AG10803 (cell line): Measurements from ENCODE around the gene GMDS.

Experiments
- DNase-seq: peaks from one replicate; pipeline ENCODE4 v3.0.0; 2010; ENCODE audit warnings: low read depth
- H3K4me3 ChIP-seq: 2 replicates; pipeline ENCODE4 v1.5.1; 2011; ENCODE audit warnings: mild to moderate bottlenecking, low read length, control low read depth
- CTCF ChIP-seq: conservative IDR thresholded peaks from 2 replicates; pipeline ENCODE4 v1.5.1; 2011; ENCODE audit warnings: mild to moderate bottlenecking, low read length, control low read depth, inconsistent platforms

Gene GMDS

DNA sequence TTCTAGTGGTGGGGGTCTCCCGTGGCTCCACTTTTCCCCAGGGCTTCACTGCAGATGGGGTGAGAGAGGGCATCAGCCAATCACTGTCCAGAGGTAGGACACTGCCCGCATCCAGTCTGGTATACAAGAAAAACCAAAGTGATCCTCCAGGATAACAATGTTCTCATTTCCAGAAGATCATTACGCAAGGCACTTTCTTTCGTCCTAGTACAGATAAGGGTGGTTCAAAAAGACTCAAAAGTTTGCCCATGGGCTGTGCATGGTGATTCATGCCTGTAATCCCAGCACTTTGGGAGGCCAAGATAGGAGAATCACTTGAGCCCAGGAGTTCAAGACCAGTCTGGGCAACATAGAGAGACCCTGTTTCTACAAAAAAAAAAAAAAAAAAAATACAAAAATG, 16.4 kb downstream of the GMDS start:
- TF ChIP-seq CTCF: no peak
- DNase-seq: no peak

DNA sequence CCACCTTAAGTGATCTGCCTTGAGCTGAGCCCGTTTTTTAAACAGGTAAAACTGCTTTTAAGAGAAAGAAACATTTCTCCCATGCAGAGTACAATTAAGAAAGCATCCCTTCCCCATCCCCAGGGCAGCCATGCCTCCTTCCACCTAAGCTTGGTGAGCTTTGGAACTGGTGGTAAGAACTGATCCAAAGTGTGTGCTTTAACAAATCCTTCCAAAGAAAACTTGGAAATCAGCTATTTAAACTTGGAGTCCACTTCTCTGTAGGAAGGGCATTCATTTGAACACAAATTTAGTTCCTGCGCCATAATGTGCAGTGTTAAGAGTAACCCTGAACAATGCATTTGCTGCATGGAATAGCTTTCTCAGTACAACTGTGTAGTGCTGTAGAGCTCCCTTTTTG, 17.0 kb downstream of the GMDS start:
- no peak overlapping the region for H3K4me3 ChIP-seq
- no peak for DNase-seq
- TF ChIP-seq CTCF: no peak

More for the DNA sequence above, 16.4 kb downstream of the GMDS start:
- H3K4me3 ChIP-seq: no peak overlapping the region

DNA sequence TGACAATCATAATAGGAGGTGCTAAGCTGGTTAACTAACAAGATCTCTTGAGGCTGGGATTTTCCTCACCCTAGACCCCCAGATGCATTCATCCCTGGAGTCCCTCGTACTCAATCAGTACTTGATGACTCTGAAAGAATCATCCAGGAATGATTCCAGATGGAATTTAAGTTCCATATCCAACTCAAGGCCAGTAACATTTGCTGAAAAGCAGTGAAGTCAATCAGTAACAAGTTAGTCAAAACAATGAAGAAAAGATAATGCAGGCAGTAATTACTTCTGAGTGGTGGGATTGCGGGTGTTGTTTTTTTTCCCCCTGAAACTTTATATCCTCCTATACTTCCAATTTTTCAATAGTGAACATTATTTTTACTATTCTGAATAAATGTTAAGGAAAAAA, 18.6 kb downstream of the GMDS start:
- H3K4me3 ChIP-seq: no peak overlapping the region
- DNase-seq: no peak
- no peak for TF ChIP-seq CTCF

DNA sequence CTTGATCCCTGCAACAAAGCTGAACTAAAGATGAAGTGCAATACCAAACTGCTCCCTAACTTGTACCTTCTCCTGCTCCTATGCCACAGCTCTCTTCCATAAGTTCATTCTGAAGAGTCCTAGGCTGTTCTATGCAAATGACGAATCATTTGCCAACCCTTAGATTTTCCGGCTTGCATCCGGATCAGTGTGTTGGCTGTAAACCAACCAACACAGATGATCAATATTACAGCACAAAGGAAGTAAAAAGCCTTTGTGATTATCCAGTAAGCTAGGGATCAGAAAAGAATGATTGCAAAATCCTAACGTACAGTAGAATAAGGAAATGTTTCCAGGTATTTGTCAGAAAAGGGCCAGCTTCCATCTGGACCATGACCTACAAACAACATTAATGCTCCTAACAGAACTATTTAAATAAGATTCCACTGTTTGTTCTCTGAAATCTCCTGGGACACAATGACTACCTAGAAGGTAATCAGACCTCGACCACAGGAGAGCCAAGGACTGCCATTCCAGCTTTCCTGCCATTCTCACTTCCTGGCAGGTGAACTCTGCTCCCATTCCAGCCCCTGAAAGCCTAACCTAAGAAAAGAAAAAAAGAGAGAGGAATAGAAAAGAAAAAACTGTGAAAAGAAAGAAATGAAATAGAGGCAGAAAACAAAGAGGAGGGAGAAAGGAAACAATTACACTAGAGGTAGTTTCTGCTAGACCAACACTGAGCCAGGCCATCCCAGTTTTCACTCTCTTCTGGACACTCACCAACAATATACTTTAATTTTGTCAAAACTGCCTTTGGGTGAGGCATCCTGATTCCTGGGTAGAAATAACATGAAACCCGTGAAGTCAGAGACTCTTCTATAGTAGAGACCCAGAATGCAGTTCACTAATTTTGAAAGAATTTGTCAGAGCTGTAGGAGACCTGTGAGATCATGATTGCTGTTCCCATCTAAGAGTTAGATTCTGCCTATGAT, 19.7 kb downstream of the GMDS start:
- H3K4me3 ChIP-seq: no peak overlapping the region
- TF ChIP-seq CTCF: no peak
- DNase-seq: peak; percentile 15

GRCh38 chr6:2224847-2225382, 20.5 kb downstream of the GMDS start:
- no peak for TF ChIP-seq CTCF
- no peak for DNase-seq
- no peak overlapping the region for H3K4me3 ChIP-seq

DNA sequence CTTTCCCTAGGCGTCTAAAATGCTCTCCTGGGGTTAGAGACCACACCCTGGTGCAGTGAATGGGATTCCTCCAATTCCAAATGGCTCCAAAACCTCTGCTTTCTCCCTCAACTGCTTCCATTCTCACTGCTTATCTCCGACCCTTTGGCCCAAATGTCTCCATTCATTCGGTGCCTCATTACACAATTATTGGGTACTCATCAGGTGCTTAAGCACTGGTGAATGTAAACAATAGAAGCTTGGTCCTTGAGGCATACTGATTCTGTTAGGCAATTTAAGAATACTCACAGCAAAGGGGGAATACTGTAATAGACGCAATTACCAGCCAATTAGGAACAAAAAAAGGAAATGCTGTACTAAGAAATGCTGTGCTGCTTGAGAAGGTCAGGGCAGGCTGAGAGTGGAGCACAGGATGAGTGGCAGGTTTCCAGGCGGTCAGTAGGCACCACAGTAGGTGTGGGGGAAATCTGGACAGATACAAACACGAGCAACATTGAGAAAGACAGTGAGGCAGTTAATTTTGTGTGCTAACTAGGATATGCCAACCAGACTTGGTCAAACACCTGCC, 23.0 kb downstream of the GMDS start:
- TF ChIP-seq CTCF: no peak
- peak overlapping the region; percentile 35; the same call in 1 of the 2 replicates for H3K4me3 ChIP-seq

More for the DNA sequence above, 23.0 kb downstream of the GMDS start:
- DNase-seq: no peak
